IMR-90 (cell line): ENCODE measurements around the gene ZDHHC22.

Source experiments
- CTCF ChIP-seq: conservative IDR thresholded peaks from 2 replicates; pipeline ENCODE4 v1.5.1; 2012; ENCODE audit warnings: mild to moderate bottlenecking, low read depth, low read length, improper control_type of control experiment
- POLR2A ChIP-seq: IDR thresholded peaks from 2 replicates; pipeline ENCODE4 v1.6.1; 2012; ENCODE audit warnings: mild to moderate bottlenecking, low read depth, low read length
- RFX5 ChIP-seq: IDR thresholded peaks from 2 replicates; pipeline ENCODE4 v1.8.0; 2012; ENCODE audit warnings: low read depth, mild to moderate bottlenecking, low read length, moderate library complexity

- TF ChIP-seq CTCF (no peak), POLR2A (no peak), RFX5 (no peak)
These were observed 3.0 kb upstream of the ZDHHC22 start for GRCh38 chr14:77144412-77145115.
